Cardiac muscle cell (in vitro differentiated cells and primary cell): ENCODE results near the gene BEX2. TPM values are rescaled to one million over a fixed set of nuclear protein-coding genes. Genes with fewer than 3 reads are reported as not detected.
"Not testable (repeated sequence)": the region's sequence is repeated elsewhere in the genome, so short reads cannot be mapped to it uniquely, and the experiment has no call there.

Source experiments
- DNase-seq, 2 donors: peaks; one replicate each; pipeline versions ENCODE4 v3.0.0 to v3.0.0-alpha.2; 2010 to 2017; ENCODE audit warnings: low read depth in 1 of 2, low spot score in 1 of 2
- H3K27ac ChIP-seq: fragments of 200-600 bp; sonication (generic); 2 replicates; pipeline ENCODE4 v1.5.1; 2016
- H3K27me3 ChIP-seq: fragments of 200-600 bp; sonication (generic); 2 replicates; pipeline ENCODE4 v1.6.0; 2016; ENCODE audit warnings: control low read depth
- H3K36me3 ChIP-seq: fragments of 200-600 bp; sonication (generic); 2 replicates; pipeline ENCODE4 v1.5.1; 2016; ENCODE audit warnings: control low read depth
- H3K4me1 ChIP-seq: fragments of 200-600 bp; sonication (generic); 2 replicates; pipeline ENCODE4 v1.8.1; 2017; ENCODE audit warnings: low read depth, mild to moderate bottlenecking, mixed run types
- H3K4me3 ChIP-seq: fragments of 200-600 bp; sonication (generic); 2 replicates; pipeline ENCODE4 v1.5.1; 2016; ENCODE audit warnings: mild to moderate bottlenecking
- H3K9me3 ChIP-seq: fragments of 200-600 bp; sonication (generic); 2 replicates; pipeline ENCODE4 v1.5.1; 2017; ENCODE audit warnings: low read depth, mild to moderate bottlenecking, control low read depth
- polyA plus RNA-seq: library from polyadenylated mRNA; unstranded; fragments of >200 nt; fragmentation: Nextera tagmentation; extraction: Ambion mirVana; gene quantifications from 2 replicates; pipeline ENCODE4 v1.2.1, GENCODE V29; 2016
- total RNA-seq: library from RNA; depleted of rRNA; stranded (reverse); fragments of >200 nt; gene quantifications from 2 replicates; pipeline ENCODE4 v1.2.3, GENCODE V29; 2016
- TF ChIP-seq, protein P1 (sequence below): IDR thresholded peaks from 2 replicates; pipeline ENCODE4 v1.5.1; 2012; ENCODE audit warnings: low read depth, mild to moderate bottlenecking, low read length

BEX2 gene
- total RNA-seq: 113 and 142 TPM in 2 replicates
- polyA plus RNA-seq: 169 and 188 TPM in 2 replicates

- Histone ChIP-seq H3K36me3 (no peaks in the 10 kb centered on the region), H3K4me3 (peak within 1 kb of the TSS; percentile 85), H3K9me3 (no peaks in the 10 kb centered on the region), H3K27ac (no peak within 1 kb of the TSS), H3K4me1 (peaks cover 4% of the 10 kb centered on the region), H3K27me3 (no peaks in the 10 kb centered on the region)
- peak; percentile 35 to 92 for DNase-seq
- TF ChIP-seq, protein P1, sequence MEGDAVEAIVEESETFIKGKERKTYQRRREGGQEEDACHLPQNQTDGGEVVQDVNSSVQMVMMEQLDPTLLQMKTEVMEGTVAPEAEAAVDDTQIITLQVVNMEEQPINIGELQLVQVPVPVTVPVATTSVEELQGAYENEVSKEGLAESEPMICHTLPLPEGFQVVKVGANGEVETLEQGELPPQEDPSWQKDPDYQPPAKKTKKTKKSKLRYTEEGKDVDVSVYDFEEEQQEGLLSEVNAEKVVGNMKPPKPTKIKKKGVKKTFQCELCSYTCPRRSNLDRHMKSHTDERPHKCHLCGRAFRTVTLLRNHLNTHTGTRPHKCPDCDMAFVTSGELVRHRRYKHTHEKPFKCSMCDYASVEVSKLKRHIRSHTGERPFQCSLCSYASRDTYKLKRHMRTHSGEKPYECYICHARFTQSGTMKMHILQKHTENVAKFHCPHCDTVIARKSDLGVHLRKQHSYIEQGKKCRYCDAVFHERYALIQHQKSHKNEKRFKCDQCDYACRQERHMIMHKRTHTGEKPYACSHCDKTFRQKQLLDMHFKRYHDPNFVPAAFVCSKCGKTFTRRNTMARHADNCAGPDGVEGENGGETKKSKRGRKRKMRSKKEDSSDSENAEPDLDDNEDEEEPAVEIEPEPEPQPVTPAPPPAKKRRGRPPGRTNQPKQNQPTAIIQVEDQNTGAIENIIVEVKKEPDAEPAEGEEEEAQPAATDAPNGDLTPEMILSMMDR: no peak
Measured at GRCh38 chrX:103310555-103311398, at the start of gene BEX2. BEX2 (minus strand) TSS chrX:103310990; CDS start chrX:103309976, 1,014 bp downstream.

- Histone ChIP-seq H3K9me3 (no peaks in the 10 kb centered on the region), H3K4me3 (no peak overlapping the region), H3K36me3 (peaks cover 7% of the 10 kb centered on the region), H3K4me1 (peaks cover 28% of the 10 kb centered on the region), H3K27ac (peak overlapping the region; percentile 62), H3K27me3 (no peaks in the 10 kb centered on the region)
- peak; percentile 47 to 50 for DNase-seq
- TF ChIP-seq, protein P1: no peak
Measured at GRCh38 chrX:103360092-103360491, 49.3 kb upstream of the BEX2 start.

GRCh38 chrX:103359605-103360004, 48.8 kb upstream of the BEX2 start:
- H3K27me3 ChIP-seq, H3K36me3 ChIP-seq, H3K9me3 ChIP-seq, H3K4me3 ChIP-seq, DNase-seq: not testable (repeated sequence)
- H3K27ac ChIP-seq: peak overlapping the region; percentile 62
- H3K4me1 ChIP-seq: peaks cover 28% of the 10 kb centered on the region

GRCh38 chrX:103357871-103358270, 47.1 kb upstream of the BEX2 start:
- no peak for DNase-seq
- Histone ChIP-seq H3K27me3 (no peaks in the 10 kb centered on the region), H3K36me3 (peaks cover 7% of the 10 kb centered on the region), H3K9me3 (no peaks in the 10 kb centered on the region), H3K4me1 (peaks cover 28% of the 10 kb centered on the region), H3K27ac (peak overlapping the region; percentile 97), H3K4me3 (peak overlapping the region; percentile 99)
- TF ChIP-seq, protein P1: no peak

DNA sequence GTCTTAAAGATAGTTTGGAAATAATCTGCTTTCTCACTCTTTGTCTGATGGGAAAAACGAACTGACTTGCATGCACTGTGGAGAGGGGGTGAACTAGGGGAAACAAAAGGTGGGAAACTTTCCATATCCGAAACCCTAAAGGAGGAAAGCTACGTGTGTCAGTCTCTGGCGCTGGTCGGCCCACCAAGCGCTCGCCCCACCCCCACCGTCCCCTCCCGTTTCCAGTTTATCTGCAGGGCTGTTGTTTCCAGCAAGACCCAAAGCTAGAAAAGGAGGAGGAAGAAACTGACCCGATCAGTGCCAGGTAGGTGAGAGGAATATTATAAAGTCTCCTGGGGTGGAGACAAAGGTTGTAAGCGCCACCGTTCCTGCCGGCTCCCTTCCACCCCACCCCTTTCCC, 46.1 kb upstream of the BEX2 start:
- Histone ChIP-seq H3K9me3 (no peaks in the 10 kb centered on the region), H3K27ac (peak overlapping the region; percentile 97), H3K4me1 (peaks cover 22% of the 10 kb centered on the region), H3K27me3 (no peaks in the 10 kb centered on the region), H3K4me3 (peak overlapping the region; percentile 99), H3K36me3 (peaks cover 7% of the 10 kb centered on the region)
- peak; percentile 28 to 62 for DNase-seq
- TF ChIP-seq, protein P1: no peak

DNA sequence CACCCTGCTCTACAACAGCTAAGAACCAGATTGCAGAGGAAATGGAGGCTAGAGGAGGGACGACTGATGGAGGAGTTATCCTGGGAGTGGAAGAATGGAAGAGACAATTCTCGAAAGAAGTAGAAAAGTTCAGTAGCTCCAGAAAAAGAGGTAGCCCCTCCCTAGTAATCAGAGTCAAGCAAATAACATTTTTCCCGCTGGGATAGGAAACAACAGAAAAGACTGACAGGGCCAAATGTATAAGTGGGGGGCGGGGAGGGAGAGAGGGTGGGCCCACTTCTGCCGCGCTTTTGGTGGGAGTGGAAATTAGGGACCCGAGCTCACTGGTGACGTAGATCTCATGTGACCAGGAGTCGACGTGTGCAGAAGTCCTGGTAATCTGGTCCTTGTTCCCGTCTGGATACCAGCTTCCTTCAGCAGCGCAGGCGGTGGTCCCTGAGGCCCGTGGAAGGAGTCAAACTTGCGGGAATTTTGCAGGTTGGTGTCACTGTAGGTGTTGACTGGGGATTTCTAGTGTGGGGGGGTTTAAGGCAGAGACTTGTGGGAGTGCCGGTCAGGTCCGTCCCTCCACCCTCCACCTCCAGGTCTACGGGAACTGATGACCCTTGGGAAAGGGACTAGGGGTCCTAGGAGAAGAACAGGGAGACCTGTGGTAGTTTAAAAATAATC, 45.5 kb upstream of the BEX2 start, which contains the start of gene TCEAL9:
TSS of gene TCEAL9 (plus strand) at position 377 of the 669 bp plus-strand sequence. CDS start 1,179 bp downstream, outside the sequence.
- Histone ChIP-seq H3K36me3 (peaks cover 7% of the 10 kb centered on the region), H3K4me1 (peaks cover 18% of the 10 kb centered on the region), H3K27ac (peak within 1 kb of the TSS; percentile 97), H3K4me3 (peak within 1 kb of the TSS; percentile 99), H3K9me3 (no peaks in the 10 kb centered on the region), H3K27me3 (no peaks in the 10 kb centered on the region)
- peak; percentile 88 for DNase-seq
- TF ChIP-seq, protein P1: no peak
